IgD-negative memory B cell (primary cell): Measurements from ENCODE around the gene UGT1A5. TPM values are rescaled to one million over a fixed set of nuclear protein-coding genes. Genes with fewer than 3 reads are reported as not detected.
"Not testable (repeated sequence)": the region's sequence is repeated elsewhere in the genome, so short reads cannot be mapped to it uniquely, and the experiment has no call there.

Experiments
- H3K27ac Mint-ChIP-seq, 3 donors: one replicate each; pipeline ENCODE4 v1.8.0; 2020 to 2022; ENCODE audit warnings: mild to moderate bottlenecking in 3 of 3, mixed read lengths in 3 of 3, moderate library complexity in 1 of 3
- H3K27me3 Mint-ChIP-seq: one replicate; pipeline ENCODE4 v1.8.0; 2021; ENCODE audit warnings: mixed read lengths
- H3K36me3 Mint-ChIP-seq: one replicate; pipeline ENCODE4 v1.8.0; 2020; ENCODE audit warnings: mild to moderate bottlenecking, mixed read lengths
- H3K4me1 Mint-ChIP-seq, 3 donors: one replicate each; pipeline ENCODE4 v1.8.0; 2020 to 2022; ENCODE audit warnings: mixed read lengths in 3 of 3, mild to moderate bottlenecking in 1 of 3
- H3K4me3 Mint-ChIP-seq, 4 donors: one replicate each; pipeline ENCODE4 v1.8.0; 2020 to 2022; ENCODE audit warnings: mild to moderate bottlenecking in 4 of 4, mixed read lengths in 4 of 4, moderate library complexity in 3 of 4
- H3K9me3 Mint-ChIP-seq, 3 donors: one replicate each; pipeline ENCODE4 v1.8.0; 2020 to 2021; ENCODE audit warnings: mixed read lengths in 3 of 3, mild to moderate bottlenecking in 1 of 3
- polyA plus RNA-seq: library from polyadenylated mRNA; unstranded; fragments of 300-500 nt; fragmentation: Illumina TruSeq; gene quantifications from one replicate; pipeline ENCODE4 v1.2.3, GENCODE V29; 2021

Gene UGT1A5
- polyA plus RNA-seq, 1 donor from 2014 or later = not detected

- no peaks in the 10 kb centered on the region for H3K4me1 Mint-ChIP-seq
Observed at GRCh38 chr2:233688341-233688740, 24.4 kb upstream of the UGT1A5 start.

GRCh38 chr2:233689031-233689430 lies 23.7 kb upstream of the UGT1A5 start:
- Mint-ChIP-seq H3K27me3 (peaks cover 7% of the 10 kb centered on the region), H3K4me3 (no peak overlapping the region), H3K4me1 (no peaks in the 10 kb centered on the region), H3K9me3 (no peaks in the 10 kb centered on the region), H3K27ac (no peak overlapping the region), H3K36me3 (peaks cover 2% of the 10 kb centered on the region)

More at GRCh38 chr2:233688341-233688740, 24.4 kb upstream of the UGT1A5 start:
- Mint-ChIP-seq H3K9me3 (no peaks in the 10 kb centered on the region), H3K27me3 (peaks cover 7% of the 10 kb centered on the region), H3K27ac (no peak overlapping the region), H3K36me3 (peaks cover 2% of the 10 kb centered on the region), H3K4me3 (no peak overlapping the region)

DNA sequence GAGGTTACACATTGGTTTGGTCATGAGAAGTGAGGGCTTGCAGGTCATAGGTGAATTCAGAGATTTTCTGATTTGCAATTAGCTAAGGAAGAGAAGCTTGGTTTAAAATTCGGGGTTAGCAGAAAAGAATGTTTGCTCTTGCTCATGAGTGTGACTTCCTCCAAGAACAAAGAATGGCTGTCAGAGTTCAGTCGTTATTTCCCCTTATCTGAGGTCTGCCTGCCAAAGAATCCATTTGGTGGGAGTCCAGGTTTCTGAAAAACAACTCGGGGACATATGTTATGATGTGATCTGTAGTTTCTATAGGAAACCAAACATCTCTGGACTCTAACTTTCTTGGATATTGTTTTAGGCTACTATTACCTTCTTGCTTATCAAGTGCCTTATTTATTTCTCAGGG lies 23.2 kb upstream of the UGT1A5 start:
- H3K4me1 Mint-ChIP-seq = no peaks in the 10 kb centered on the region
- H3K4me3 Mint-ChIP-seq = no peak overlapping the region
- H3K36me3 Mint-ChIP-seq = peaks cover 2% of the 10 kb centered on the region
- H3K27ac Mint-ChIP-seq = no peak overlapping the region
- H3K27me3 Mint-ChIP-seq = peaks cover 7% of the 10 kb centered on the region
- H3K9me3 Mint-ChIP-seq = no peaks in the 10 kb centered on the region

DNA sequence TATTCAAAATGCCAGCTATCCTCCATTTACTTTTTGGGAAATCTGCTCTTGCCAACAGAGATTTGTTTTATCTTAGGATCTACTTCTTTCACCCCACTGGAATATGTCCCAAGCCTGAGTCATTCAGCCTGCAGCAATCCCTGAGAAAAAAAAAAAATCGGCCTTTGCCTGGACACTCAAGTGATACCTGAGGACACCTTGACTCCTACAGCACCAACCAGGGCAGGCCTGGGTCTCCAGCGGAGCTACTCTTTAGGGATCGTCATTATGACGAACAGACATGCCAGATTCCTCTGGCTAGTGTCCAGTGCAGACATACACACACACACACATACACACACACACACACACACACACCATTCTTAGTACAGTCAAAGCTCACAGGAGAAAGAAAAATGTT lies 22.3 kb upstream of the UGT1A5 start:
- H3K4me3 Mint-ChIP-seq = no peak overlapping the region
- H3K27ac Mint-ChIP-seq = no peak overlapping the region
- peaks cover 0 to under 1% (median 0%) of the 10 kb centered on the region in 3 donors for H3K9me3 Mint-ChIP-seq
- H3K27me3 Mint-ChIP-seq = peaks cover 7% of the 10 kb centered on the region
- no peaks in the 10 kb centered on the region for H3K4me1 Mint-ChIP-seq
- H3K36me3 Mint-ChIP-seq = peaks cover 2% of the 10 kb centered on the region

DNA sequence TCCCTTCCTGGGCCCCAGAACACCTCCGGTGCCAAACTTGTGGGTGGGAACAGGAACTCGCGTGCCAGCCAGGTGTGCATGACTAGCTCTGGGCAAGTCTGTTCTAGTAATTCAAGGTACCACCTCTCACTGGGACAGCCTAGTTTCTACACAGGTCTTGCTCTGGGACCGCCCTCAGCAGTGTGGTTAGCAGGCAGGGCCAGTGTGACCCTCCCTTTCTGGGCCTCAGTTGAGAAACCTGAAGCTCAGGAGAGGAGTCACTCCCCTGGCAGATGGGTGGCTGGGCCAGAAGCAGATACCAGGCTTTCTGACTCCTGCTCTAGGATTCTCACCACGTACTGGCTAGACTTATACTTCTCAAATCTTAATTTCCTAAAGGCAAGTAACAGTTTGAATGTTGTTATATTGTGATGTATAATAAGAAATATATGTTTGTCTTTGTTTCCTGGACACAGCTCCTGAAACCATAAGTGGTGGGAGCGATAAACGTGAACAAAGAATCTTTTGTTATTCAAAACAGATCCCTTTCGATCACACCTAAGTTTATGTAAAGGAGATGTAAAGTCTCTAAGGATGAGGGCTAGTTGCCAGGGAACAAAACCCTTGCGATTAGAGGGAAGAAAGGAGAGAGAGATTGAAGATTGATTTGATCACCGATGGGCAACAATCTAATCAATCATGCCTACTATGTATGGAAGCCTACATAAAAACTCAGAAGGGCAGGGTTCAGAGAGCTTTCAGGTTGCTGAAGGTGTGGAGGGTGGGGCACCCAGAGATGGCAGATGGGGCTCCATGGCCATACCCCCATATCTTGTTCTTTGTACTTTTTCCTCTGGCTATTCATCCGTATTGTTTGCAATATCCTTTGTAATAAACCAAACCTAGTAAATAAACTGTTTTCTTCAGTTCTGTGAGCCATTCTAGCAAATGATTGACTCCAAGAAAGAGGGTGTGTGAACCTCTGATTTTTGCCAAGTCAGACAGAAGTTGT lies 21.0 kb upstream of the UGT1A5 start:
- Mint-ChIP-seq H3K4me1 (no peaks in the 10 kb centered on the region), H3K27me3 (peaks cover 7% of the 10 kb centered on the region), H3K27ac (no peak overlapping the region), H3K36me3 (peaks cover 2% of the 10 kb centered on the region), H3K9me3 (peaks cover 0 to 2% (median 0%) of the 10 kb centered on the region in 3 donors), H3K4me3 (no peak overlapping the region)

DNA sequence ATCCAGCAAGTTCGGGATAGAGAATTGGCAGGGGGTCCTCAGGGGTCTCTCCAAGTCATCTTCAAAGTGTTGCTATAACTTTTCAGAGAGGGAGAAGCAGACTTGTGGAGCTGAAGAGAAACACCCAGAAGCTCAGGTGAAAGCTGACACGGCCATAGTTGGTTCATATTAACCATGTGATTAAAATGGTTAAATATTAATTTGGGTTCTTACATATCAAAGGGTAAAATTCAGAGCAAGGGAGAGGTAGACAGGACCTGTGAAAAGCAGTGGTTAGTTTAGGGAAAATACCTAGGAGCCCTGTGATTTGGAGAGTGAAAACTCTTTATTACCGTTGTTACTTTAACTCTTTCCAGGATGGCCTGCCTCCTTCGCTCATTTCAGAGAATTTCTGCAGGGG lies 20.1 kb upstream of the UGT1A5 start, which contains the start of gene UGT1A6:
Gene UGT1A6 (plus strand): TSS at position 243 of the 400 bp plus-strand sequence. CDS start 115 bp downstream, at position 358.
- no peak within 1 kb of the TSS for H3K4me3 Mint-ChIP-seq
- peaks cover 3% of the 10 kb centered on the region for H3K27me3 Mint-ChIP-seq

GRCh38 chr2:233693963-233694362 lies 18.7 kb upstream of the UGT1A5 start:
- Mint-ChIP-seq H3K9me3 (peaks cover 0 to 2% (median 0%) of the 10 kb centered on the region in 3 donors), H3K4me3 (no peak overlapping the region), H3K36me3 (peaks cover 3% of the 10 kb centered on the region), H3K4me1 (no peaks in the 10 kb centered on the region), H3K27ac (no peak overlapping the region), H3K27me3 (peaks cover 1% of the 10 kb centered on the region)

More for the DNA sequence above, 20.1 kb upstream of the UGT1A5 start, which contains the start of gene UGT1A6:
- Mint-ChIP-seq H3K36me3 (peaks cover 2% of the 10 kb centered on the region), H3K4me1 (no peaks in the 10 kb centered on the region), H3K27ac (no peak within 1 kb of the TSS), H3K9me3 (peaks cover 0 to 2% (median 0%) of the 10 kb centered on the region in 3 donors)

GRCh38 chr2:233698740-233699139 lies 14.0 kb upstream of the UGT1A5 start:
- Mint-ChIP-seq H3K27ac (no peak overlapping the region), H3K4me3 (no peak overlapping the region), H3K27me3 (no peaks in the 10 kb centered on the region), H3K36me3 (peaks cover 3% of the 10 kb centered on the region), H3K4me1 (no peaks in the 10 kb centered on the region), H3K9me3 (peaks cover 0 to 2% (median 0%) of the 10 kb centered on the region in 3 donors)

- Mint-ChIP-seq H3K4me3 (no peak overlapping the region), H3K36me3 (peaks cover 3% of the 10 kb centered on the region), H3K27ac (no peak overlapping the region), H3K27me3 (no peaks in the 10 kb centered on the region), H3K9me3 (peaks cover 0 to 4% (median 2%) of the 10 kb centered on the region in 3 donors), H3K4me1 (no peaks in the 10 kb centered on the region)
Observed at GRCh38 chr2:233699424-233700027, 13.2 kb upstream of the UGT1A5 start.

DNA sequence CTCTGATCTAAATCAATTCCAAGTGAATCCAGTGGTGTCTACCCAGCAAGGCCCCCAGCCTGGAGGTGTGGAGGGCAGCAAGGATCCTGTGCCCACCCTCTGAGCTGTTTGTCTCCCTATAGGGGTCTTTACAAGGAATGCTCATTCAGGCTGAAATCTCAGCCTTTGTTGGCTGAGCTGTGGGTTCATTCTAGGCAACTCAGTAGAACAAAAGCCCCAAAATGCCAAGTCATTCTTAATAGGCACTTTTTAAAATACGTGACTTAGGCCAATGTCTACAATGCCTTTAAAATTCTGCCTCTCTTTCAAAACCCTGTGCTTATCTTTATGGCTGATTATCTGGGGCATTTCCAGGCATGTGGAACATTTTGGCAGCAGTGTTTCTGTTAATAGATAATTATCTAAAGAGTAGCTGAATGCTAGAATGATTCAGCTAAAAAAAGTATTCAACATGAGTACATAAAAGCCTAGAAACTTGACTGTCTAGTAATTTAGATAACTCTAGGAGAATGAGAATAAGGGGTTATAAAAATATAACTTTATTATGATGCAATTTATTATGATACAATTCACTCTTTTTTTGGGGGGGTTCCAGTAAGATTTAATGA lies 12.6 kb upstream of the UGT1A5 start:
- Mint-ChIP-seq H3K36me3 (peaks cover 3% of the 10 kb centered on the region), H3K4me1 (no peaks in the 10 kb centered on the region), H3K9me3 (peaks cover 0 to 4% (median 2%) of the 10 kb centered on the region in 3 donors), H3K27ac (no peak overlapping the region), H3K4me3 (no peak overlapping the region), H3K27me3 (peaks cover 2% of the 10 kb centered on the region)

GRCh38 chr2:233700842-233701241 lies 11.9 kb upstream of the UGT1A5 start:
- H3K27me3 Mint-ChIP-seq, H3K36me3 Mint-ChIP-seq, H3K4me3 Mint-ChIP-seq, H3K27ac Mint-ChIP-seq, H3K9me3 Mint-ChIP-seq, H3K4me1 Mint-ChIP-seq: not testable (repeated sequence)

DNA sequence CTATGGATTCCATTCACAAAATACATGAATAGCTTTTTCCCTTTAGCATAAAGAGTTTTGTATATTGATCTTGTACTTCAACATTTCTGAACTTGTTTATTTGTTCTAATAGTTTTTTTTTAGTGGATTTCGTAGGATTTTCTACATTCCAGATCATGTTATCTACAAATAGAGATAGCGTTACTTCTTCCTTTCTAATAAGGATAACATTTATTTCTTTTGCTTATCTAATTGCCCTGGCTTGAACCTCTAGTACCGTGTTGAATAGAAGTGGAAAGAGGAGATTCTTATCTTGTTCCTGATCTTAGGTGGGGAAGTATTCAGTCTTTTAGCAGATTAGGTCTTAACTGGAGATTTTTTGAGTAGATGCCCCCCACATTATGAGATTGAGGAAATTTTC lies 10.5 kb upstream of the UGT1A5 start:
- H3K27ac Mint-ChIP-seq = no peak overlapping the region
- H3K36me3 Mint-ChIP-seq = peaks cover 3% of the 10 kb centered on the region
- peaks cover 5% of the 10 kb centered on the region for H3K27me3 Mint-ChIP-seq
- H3K4me3 Mint-ChIP-seq = no peak overlapping the region
- H3K9me3 Mint-ChIP-seq = peaks cover 0 to 4% (median 0%) of the 10 kb centered on the region in 3 donors
- no peaks in the 10 kb centered on the region for H3K4me1 Mint-ChIP-seq

- Mint-ChIP-seq H3K27ac (no peak overlapping the region), H3K36me3 (no peaks in the 10 kb centered on the region), H3K9me3 (peaks cover 0 to 4% (median 0%) of the 10 kb centered on the region in 3 donors), H3K4me1 (no peaks in the 10 kb centered on the region), H3K4me3 (no peak overlapping the region), H3K27me3 (peaks cover 5% of the 10 kb centered on the region)
Observed at GRCh38 chr2:233705911-233706506, 6.7 kb upstream of the UGT1A5 start.

DNA sequence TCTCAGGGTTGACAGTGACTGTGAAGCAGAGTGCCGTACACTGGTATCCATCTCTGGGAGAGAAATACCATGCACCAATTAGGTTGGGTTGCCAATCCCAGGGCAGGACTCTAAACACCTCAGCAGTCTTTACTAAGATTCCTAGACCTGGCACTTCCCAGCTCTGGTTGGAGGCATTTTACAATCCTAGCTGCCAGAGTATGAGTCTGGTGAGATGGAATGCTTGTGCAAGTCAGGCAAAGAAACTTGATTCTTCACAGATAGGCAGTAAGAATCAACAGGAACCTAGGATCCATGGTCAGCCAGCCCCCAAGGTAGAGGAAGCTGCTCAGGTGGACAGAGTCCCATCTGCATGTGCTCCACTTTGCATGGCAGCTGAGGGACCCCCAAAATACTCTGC lies 6.0 kb upstream of the UGT1A5 start:
- Mint-ChIP-seq H3K27me3 (peaks cover 7% of the 10 kb centered on the region), H3K4me1 (peaks cover 0 to 3% (median 0%) of the 10 kb centered on the region in 3 donors), H3K27ac (no peak overlapping the region), H3K36me3 (no peaks in the 10 kb centered on the region), H3K4me3 (no peak overlapping the region), H3K9me3 (peaks cover 0 to 4% (median 0%) of the 10 kb centered on the region in 3 donors)
